Large intestine (tissue), 12 donors: ENCODE results near the gene PIGV. TPM values are rescaled to one million over a fixed set of nuclear protein-coding genes. Genes with fewer than 3 reads are reported as not detected.

Experiments
- DNase-seq, 2 donors: peaks; one replicate each; pipeline versions ENCODE4 v3.0.0 to v3.0.0-alpha.2; 2013
- H3K27ac ChIP-seq: one replicate; pipeline ENCODE4 v1.5.1; 2013; ENCODE audit warnings: low read length
- H3K27me3 ChIP-seq: 2 replicates; pipeline ENCODE4 v1.6.1; 2013; ENCODE audit warnings: low read length; ENCODE audit not compliant: control insufficient read depth, insufficient read depth
- H3K36me3 ChIP-seq: 2 replicates; pipeline ENCODE4 v1.6.1; 2013; ENCODE audit warnings: low read length; ENCODE audit not compliant: control insufficient read depth, insufficient read depth
- H3K4me1 ChIP-seq: one replicate; pipeline ENCODE4 v1.6.1; 2013; ENCODE audit warnings: low read length; ENCODE audit not compliant: control insufficient read depth, insufficient read depth
- H3K4me3 ChIP-seq: one replicate; pipeline ENCODE4 v1.5.1; 2013; ENCODE audit warnings: low read length
- H3K9me3 ChIP-seq: one replicate; pipeline ENCODE4 v1.6.1; 2013; ENCODE audit warnings: mild to moderate bottlenecking, low read depth, low read length, moderate library complexity; ENCODE audit not compliant: control insufficient read depth
- WGBS: methylation state at CpG from one replicate; pipeline ENCODE4 v1.1.5; 2013; ENCODE audit warnings: low lambda C conversion rate; ENCODE audit not compliant: insufficient coverage; 5-methylcytosine and 5-hydroxymethylcytosine counted together
- long read RNA-seq, 11 donors: transcript quantifications; one replicate each; lab custom pipeline, GENCODE V29; 2026
- polyA plus RNA-seq: library from polyadenylated mRNA; unstranded; fragments of 120-200 nt; gene quantifications from one replicate; pipeline ENCODE4 v1.2.1, GENCODE V29; 2013

The PIGV gene
- polyA plus RNA-seq, result 15.6 TPM
- long read RNA-seq, donor 1, result 0 reads
- long read RNA-seq, donor 2, partial matches to known transcripts, result 0 of 3 reads
- long read RNA-seq, donor 2, other reads (novel, unspliced or antisense), result 0 of 3 reads
- long read RNA-seq, donor 3, result 0 reads
- long read RNA-seq, donor 4, result 0 reads
- long read RNA-seq, donor 5, result 0 reads
- long read RNA-seq, donor 6, partial matches to known transcripts, result 0 of 2 reads
- long read RNA-seq, donor 6, other reads (novel, unspliced or antisense), result 0 of 2 reads
- long read RNA-seq, donor 7, partial matches to known transcripts, result 0 of 1 reads
- long read RNA-seq, donor 7, other reads (novel, unspliced or antisense), result 0 of 1 reads
- long read RNA-seq, donor 8, partial matches to known transcripts, result 0 of 2 reads
- long read RNA-seq, donor 8, other reads (novel, unspliced or antisense), result 0 of 2 reads
- long read RNA-seq, donor 9, partial matches to known transcripts, result 0 of 8 reads
- long read RNA-seq, donor 9, other reads (novel, unspliced or antisense), result 7 of 8 reads
- long read RNA-seq, donor 10, partial matches to known transcripts, result 0 of 3 reads
- long read RNA-seq, donor 10, other reads (novel, unspliced or antisense), result 0 of 3 reads
- long read RNA-seq, donor 11, partial matches to known transcripts, result 0 of 1 reads
- long read RNA-seq, donor 11, other reads (novel, unspliced or antisense), result 0 of 1 reads

DNA sequence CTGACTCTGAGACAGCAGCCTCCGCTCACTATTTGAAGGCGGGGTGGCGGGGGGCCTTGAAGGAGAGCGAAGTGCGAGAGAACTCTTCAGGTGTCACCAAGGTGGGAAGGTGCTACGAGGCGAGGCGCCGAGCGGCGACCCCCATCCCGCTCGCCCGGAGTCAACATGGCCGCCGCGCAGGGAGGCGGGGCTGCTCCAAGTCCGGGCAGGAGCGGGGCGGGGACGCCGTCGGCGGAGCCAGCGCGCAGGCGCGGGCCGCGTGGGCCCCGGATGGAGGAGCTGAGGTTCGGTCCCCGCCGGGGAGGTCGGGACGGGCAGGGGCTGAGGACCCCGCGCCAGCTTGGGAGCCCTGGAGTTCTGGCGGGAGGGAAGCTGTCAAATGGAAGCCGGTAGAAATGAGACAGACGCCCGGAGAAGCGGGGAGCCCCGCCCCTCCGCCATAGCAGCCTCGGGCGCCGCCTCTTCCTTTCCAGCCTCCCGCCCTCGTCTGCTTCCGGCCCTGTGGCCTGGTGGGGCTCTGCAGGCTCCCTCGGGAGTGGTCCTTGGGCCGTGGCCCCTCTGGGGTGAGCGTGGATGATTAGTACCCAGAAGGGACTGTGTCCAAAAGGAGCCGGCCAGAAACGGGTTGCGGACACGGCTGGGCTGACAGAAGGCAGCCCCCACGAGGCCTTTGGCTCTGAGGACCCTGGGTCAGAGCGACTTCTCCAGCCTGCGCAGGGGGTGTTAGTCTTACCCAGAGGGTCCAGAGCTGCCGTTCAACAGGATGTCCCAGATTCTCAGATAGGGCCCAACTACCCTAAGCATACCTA, at the start of gene PIGV:
Gene PIGV, plus strand, starts transcription at position 245 of the 809 bp plus-strand sequence. CDS start 2,866 bp downstream, outside the sequence.
- H3K9me3 ChIP-seq, result no peaks in the 10 kb centered on the region
- H3K36me3 ChIP-seq, result peaks cover 6% of the 10 kb centered on the region
- H3K27me3 ChIP-seq, result no peaks in the 10 kb centered on the region
- peak within 1 kb of the TSS; percentile 89 for H3K27ac ChIP-seq
- peak within 1 kb of the TSS; percentile 69 for H3K4me3 ChIP-seq
- H3K4me1 ChIP-seq, result peaks cover 27% of the 10 kb centered on the region
- no CpG with 5 or more reads among the region's 63 CpGs for WGBS
- DNase-seq, result peak; percentile 85 to 93

DNA sequence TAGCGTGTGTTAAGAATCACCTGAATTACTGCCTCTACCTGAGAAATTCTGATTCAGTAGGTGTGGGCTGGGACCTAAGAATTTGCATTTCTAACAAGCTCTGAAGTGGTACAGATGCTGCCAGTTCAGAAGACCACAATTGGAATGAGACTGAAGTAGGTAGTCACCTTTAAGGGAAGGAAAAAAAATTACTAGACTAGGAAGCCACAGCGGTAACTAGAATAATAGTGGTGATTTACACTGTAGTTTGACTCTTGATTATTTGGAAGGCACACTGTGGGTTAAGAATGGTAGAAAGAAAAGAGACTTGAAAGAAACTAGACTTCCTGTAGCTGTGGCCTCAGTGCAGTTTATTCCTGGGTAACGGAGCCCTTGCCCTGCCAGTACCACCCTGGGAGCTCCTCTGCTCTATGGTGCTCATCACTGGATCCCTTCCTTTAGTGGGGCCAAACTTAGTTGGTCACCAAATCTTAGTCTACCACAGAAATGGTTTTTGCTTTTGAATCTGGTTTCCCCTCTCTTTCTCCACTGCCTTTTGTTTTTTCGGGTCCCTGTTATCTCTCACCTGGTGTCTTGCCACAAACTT, 48.3 kb upstream of the PIGV start:
- Histone ChIP-seq H3K27ac (no peak overlapping the region), H3K36me3 (peaks cover 65% of the 10 kb centered on the region), H3K9me3 (no peaks in the 10 kb centered on the region), H3K4me1 (peaks cover 24% of the 10 kb centered on the region), H3K27me3 (no peaks in the 10 kb centered on the region), H3K4me3 (no peak overlapping the region)
- WGBS, result no CpG with 5 or more reads among the region's 4 CpGs
- no peak for DNase-seq

DNA sequence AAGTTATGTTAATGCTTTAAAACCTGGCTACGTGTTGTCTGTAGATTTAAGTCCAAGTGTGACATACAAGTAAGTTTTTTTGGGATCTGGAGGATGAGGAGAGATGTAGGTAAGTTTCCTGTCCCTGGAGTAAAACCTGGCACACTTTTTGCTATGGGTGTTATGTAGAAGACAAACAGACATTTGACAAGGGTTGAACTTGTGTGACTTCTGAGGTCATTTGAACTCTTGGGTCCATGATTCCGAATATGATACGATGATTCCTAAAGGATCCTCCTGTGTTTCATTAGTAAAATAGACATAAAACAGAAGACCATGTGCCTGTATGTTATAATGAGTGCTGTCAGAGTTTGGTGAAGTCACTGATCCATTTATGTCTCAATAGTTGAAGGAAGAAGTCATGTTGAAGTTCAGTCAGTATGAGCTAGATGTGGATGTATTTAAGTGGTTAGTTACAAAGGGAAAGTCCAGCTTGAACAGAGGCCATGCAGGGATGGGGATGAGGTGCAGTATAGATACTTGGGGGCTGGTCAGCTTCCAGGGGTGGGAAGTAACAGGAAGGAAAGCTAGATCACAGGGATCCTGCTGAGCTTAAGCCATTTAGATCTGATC, 47.6 kb upstream of the PIGV start:
- Histone ChIP-seq H3K36me3 (peaks cover 68% of the 10 kb centered on the region), H3K4me1 (peaks cover 24% of the 10 kb centered on the region)

DNA sequence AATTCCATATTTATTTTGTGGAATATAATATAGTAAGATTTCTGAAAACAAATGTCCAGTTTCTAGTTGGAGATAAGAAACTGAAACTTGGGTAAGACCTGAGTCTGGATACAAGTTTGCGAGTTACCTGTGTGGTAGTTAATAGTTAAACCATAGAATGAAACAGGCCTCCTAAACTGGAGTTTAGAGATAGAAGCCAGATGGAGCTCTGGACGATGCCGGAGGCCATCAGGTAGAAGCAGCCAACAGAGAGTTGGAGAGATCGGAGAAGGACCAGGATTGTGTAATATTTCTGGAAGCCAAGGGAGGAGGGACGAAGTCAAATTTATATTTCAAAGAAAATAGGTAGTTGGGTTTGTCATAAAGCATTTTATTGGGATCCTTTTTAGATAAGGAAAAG, 46.8 kb upstream of the PIGV start:
- Histone ChIP-seq H3K4me3 (no peak overlapping the region), H3K27ac (peak overlapping the region; percentile 61), H3K4me1 (peaks cover 24% of the 10 kb centered on the region), H3K36me3 (peaks cover 65% of the 10 kb centered on the region), H3K9me3 (no peaks in the 10 kb centered on the region), H3K27me3 (no peaks in the 10 kb centered on the region)
- peak in 1 of 2 donors; percentile 61 for DNase-seq
- WGBS, result 34% methylated on average over 5 of the region's 5 CpGs

More for the DNA sequence above, 47.6 kb upstream of the PIGV start:
- peak in 1 of 2 donors; percentile 36 for DNase-seq
- no peak overlapping the region for H3K4me3 ChIP-seq
- no peaks in the 10 kb centered on the region for H3K27me3 ChIP-seq
- 90% methylated on average over 3 of the region's 3 CpGs for WGBS
- peak overlapping the region; percentile 61 for H3K27ac ChIP-seq
- no peaks in the 10 kb centered on the region for H3K9me3 ChIP-seq

DNA sequence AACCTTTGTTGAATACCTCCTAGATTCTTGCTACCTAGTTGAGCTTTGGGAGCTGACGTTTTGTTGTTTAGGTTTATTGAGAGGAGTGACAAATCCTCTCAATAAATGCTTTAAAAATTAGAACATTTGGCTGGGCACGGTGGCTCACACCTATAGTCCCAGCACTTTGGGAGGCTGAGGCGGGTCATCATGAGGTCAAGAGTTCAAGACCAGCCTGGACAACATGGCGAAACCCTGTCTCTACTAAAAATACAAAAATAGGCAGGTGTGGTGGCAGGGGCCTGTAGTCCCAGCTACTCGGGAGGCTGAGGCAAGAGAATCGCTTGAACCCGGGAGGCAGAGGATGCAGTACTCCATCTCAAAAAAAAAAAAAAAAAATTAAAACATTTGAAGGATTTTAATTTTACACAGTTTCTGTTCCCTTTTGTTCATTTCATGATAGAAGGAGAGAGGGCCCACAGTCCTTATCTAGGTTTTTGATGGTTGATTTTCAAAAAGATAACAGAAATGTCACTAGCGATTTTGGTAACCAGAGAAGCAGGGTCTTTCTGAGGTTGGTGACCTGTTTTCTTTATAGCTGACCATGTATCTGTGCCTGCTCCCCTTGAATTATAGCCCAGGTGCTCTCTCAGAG, 44.2 kb upstream of the PIGV start:
- Histone ChIP-seq H3K36me3 (peaks cover 69% of the 10 kb centered on the region), H3K4me3 (no peak overlapping the region)

DNA sequence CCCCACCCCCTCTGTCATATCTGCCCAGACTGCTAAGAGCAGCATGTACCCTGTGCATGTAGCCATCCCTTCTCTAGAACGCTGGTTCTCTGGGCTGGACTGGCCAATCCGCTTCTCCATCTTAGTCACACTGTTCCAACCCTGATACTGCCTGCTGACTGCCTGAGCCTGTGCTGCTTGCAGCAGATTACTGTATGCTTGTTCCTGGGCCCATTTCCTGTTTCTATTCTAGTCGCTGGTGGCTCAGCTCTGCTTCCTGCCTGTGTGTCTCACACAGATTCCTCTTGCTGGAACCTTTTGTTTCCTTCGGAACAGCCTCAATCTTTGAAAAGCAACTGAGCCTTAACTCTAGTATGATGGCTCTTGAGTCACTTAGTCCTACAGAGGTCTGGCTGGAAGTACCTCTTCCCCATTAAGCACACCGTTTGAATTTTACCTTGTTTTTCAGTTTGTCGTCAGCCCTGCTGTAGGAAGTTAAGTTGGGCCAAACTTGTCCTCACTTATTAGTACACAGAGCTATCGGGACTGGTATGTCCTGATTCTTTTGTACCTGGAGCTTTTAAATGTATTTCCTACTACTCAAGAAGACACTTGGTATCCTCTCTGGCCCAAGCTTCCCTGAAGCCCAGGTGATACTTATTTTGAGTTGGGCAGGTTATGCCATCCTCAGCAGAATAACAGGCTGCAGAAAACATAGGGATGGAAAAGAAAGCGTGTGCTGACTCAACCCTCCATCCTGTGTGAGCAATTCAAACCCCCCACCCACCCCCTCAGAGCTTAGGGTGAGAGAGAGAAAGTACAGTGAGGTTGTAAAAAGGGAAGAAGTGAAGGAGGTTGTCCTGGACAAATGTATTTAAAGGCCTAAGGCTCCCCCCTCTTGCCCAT, 43.4 kb upstream of the PIGV start:
- no peak overlapping the region for H3K27ac ChIP-seq
- no peaks in the 10 kb centered on the region for H3K9me3 ChIP-seq
- H3K4me1 ChIP-seq, result peaks cover 23% of the 10 kb centered on the region
- H3K27me3 ChIP-seq, result no peaks in the 10 kb centered on the region
- no peak overlapping the region for H3K4me3 ChIP-seq
- peak; percentile 38 to 44 for DNase-seq
- WGBS, result 74% methylated on average over 4 of the region's 8 CpGs
- peaks cover 68% of the 10 kb centered on the region for H3K36me3 ChIP-seq

More for the DNA sequence above, 44.2 kb upstream of the PIGV start:
- H3K4me1 ChIP-seq, result peaks cover 24% of the 10 kb centered on the region
- no CpG with 5 or more reads among the region's 8 CpGs for WGBS
- no peaks in the 10 kb centered on the region for H3K27me3 ChIP-seq
- no peak for DNase-seq
- no peak overlapping the region for H3K27ac ChIP-seq
- no peaks in the 10 kb centered on the region for H3K9me3 ChIP-seq

DNA sequence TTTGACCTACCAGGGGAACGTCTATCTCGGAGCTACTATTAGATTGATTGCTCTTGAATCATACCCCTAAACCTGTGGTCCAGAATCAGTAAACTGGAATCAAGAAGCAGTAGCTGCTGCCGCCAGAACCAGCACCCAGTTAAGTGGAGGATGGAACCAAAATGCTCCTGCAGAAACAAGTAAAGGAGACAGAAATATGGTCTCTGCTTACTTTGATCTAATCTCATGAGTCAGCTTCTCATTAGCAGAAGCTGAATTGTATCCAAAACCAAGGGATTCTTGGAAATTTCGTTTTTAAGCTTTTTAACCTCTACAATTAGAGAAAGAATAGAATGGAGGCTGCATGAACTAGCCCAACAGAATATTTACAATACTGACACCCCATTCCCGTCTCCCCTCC, 42.6 kb upstream of the PIGV start:
- no peak overlapping the region for H3K4me3 ChIP-seq
- H3K36me3 ChIP-seq, result peaks cover 72% of the 10 kb centered on the region
- peaks cover 14% of the 10 kb centered on the region for H3K4me1 ChIP-seq
- H3K27ac ChIP-seq, result no peak overlapping the region
- 100% methylated on average over 1 of the region's 5 CpGs for WGBS
- H3K9me3 ChIP-seq, result no peaks in the 10 kb centered on the region
- no peak for DNase-seq
- H3K27me3 ChIP-seq, result no peaks in the 10 kb centered on the region

DNA sequence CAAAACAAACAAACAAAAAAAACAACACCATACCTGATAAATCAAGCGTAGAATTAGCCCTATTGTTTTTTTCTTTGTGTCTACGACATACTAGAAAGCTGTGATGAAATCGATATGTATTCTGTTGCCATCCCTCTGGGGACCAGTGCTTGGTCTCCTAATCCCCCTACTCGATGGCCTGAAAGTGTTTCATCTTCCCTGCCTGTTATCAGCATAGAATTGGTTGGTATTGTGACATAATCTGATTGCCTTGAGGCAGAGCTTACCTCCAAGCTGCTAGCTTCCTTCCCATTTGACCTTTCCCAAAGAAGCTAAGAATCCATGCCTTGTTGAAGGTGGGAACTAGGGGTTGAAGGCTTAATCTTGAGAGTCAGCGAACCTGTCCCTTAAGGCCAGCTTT, 40.7 kb upstream of the PIGV start:
- peaks cover 77% of the 10 kb centered on the region for H3K36me3 ChIP-seq

DNA sequence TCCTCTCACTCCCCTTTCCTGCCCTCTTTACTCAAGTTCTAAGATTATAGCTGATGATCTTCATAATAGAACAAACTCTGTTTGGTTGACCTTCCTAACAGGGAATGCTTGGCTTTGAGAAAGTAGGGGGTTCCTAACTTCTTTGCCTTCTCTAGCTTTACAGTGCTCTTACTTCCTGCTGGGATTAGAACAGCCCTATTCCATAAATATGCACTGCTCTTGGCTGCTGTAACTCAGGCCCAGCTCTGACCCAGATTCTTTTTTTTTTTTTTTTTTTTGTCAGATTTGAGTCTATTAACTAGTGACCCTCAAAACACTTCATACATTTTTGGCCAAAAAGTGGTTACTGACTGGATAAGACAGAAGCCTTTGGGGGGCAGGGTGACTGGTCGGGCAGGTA, 39.4 kb upstream of the PIGV start:
- Histone ChIP-seq H3K36me3 (peaks cover 76% of the 10 kb centered on the region), H3K27me3 (no peaks in the 10 kb centered on the region), H3K27ac (no peak overlapping the region), H3K4me1 (no peaks in the 10 kb centered on the region), H3K9me3 (no peaks in the 10 kb centered on the region), H3K4me3 (no peak overlapping the region)
- WGBS, result no CpG with 5 or more reads among the region's 1 CpG
- DNase-seq, result no peak

More for the DNA sequence above, 40.7 kb upstream of the PIGV start:
- H3K4me3 ChIP-seq, result no peak overlapping the region
- no peaks in the 10 kb centered on the region for H3K4me1 ChIP-seq
- H3K9me3 ChIP-seq, result no peaks in the 10 kb centered on the region
- WGBS, result no CpG with 5 or more reads among the region's 5 CpGs
- H3K27ac ChIP-seq, result no peak overlapping the region
- no peaks in the 10 kb centered on the region for H3K27me3 ChIP-seq
- DNase-seq, result no peak
